H54 (cell line): ENCODE data around the gene SLC6A19.

Source experiments
- DNase-seq: peaks from one replicate; pipeline ENCODE4 v3.0.0; 2011; ENCODE audit warnings: low spot score, mixed read lengths; ENCODE audit not compliant: insufficient read length
- FAIRE-seq: peaks from 3 replicates; lab custom pipeline; 2011; peaks lifted over from hg19 to GRCh38; lab: Jason Lieb, UNC
- POLR2A ChIP-seq: IDR thresholded peaks from 2 replicates; pipeline ENCODE4 v1.6.1; 2011; ENCODE audit warnings: low read depth, mild to moderate bottlenecking, low read length

SLC6A19 gene

DNA sequence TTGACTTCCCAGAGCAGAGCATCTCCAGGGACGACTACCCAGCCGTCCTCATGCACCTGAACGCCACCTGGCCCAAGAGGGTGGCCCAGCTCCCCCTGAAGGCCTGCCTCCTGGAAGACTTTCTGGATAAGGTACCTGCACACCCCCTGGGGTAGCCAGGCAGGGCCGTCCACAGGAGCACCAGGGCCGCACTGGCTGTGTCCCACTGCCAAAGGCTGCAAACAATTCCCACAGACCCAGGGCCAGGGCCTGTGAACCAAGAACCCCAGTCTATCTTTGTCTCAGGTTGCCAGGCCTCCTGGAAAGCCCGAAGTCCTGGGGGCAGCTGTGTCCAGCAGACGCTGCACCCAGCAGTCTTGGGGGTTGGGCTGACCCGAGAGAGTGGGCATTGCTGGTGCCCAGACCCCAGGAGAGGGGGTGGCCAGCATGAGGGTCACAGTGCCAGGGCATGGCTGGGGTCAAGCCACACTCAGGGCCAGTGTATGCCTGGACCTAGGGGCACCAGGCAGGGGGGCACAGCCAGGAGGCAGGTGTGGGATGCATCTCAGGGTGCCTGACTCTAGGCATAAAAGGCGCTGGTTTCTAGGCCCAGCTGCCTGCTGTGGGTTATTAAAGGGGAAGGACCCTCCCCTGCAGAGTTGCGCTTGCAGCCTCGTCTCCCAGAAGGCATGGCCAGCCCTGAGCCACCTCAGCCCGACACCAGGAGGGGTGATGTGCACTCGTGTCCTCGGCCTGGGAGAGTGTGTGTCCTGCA lies 41.5 kb downstream of the SLC6A19 start:
- DNase-seq (no peak), FAIRE-seq (no peak)
- TF ChIP-seq POLR2A, result no peak

DNA sequence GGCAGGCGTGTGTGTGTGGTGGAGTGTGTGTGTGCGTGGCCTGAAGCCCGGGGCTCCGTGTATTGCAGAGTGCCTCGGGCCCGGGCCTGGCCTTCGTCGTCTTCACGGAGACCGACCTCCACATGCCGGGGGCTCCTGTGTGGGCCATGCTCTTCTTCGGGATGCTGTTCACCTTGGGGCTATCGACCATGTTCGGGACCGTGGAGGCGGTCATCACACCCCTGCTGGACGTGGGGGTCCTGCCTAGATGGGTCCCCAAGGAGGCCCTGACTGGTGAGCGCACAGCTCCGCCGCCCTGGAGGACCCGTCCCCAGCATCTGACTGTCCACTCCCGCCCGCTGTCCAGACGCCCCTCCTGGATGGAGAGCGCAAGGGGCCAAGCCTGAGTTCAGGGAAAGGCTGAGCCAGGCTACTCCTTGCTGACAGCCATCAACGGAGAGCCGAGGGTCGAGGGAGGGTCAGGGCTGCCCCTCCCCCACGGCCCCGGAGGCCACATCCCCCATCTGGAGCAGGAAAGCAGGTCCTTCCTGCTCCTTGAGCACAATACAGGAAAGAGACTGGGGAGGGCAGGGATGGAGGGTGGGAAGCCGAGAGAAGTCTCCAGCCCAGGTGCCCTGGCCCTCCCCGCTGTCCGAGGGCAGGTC lies 42.2 kb downstream of the SLC6A19 start:
- DNase-seq (no peak), FAIRE-seq (no peak)
- no peak for TF ChIP-seq POLR2A

DNA sequence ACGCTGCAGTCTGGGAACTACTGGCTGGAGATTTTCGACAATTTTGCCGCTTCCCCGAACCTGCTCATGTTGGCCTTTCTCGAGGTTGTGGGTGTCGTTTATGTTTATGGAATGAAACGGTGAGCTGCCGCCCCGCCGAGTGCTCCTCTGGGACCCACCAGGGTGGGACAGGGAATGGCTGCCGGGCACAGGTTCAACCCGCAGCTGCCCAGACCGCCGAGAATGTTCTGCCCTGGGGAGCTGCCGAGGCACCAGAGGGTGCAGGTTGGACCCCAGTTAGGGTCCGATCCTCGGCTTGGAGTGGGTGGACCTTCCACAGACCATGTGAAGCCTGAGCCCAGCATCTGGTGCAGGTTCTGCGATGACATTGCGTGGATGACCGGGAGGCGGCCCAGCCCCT lies 42.9 kb downstream of the SLC6A19 start:
- no peak for DNase-seq
- no peak for TF ChIP-seq POLR2A
- FAIRE-seq, result no peak

DNA sequence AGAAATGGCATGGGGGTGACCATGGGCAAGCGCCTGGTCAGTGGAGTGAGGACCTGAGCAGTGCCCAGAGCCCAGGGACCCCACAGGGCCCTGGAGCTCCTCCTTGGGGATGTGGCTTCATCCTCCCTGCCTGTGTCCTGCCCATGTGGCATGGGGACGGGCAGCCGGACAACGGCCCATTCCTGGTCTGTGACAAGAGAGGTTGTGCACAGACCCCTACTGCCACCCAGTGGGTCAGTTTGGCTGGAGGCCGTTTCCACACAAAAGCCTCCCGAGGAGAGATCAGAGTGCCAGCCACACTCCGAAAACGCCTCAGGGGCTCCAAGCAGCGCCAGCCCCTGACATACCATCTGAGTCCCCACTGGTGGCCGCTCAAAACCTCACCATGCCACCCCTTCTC lies 43.6 kb downstream of the SLC6A19 start:
- DNase-seq (no peak), FAIRE-seq (no peak)
- no peak for TF ChIP-seq POLR2A

DNA sequence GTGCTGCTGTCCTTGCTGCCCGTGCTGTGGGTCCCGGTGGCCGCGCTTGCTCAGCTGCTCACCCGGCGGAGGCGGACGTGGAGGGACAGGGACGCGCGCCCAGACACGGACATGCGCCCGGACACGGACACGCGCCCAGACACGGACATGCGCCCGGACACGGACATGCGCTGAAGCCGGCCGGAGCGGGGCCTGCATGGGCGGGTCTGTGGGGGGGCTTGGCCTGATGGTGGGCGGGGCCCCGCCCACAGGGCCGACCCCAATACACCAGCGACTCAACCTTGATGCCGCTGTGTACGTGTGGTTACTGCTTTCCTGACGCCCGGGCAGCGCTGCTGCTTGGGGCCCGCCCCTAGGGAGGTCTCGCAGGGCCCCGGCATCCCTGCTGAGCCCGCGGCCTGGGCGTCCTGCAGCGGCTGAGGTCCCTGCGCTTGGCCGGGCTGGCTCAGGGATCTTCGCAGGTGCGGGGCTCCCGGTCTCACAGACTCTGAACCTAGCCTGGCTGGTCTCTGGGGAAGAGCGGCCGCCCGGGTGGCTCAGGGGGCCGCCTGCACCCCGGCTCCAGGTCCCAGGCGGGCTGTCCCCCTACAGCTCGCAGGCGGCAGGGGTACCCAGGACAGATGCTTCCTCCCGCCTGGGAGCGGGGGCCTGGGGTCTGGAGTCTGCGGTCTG lies 44.6 kb downstream of the SLC6A19 start:
- no peak for TF ChIP-seq POLR2A
- FAIRE-seq (no peak), DNase-seq (no peak)

DNA sequence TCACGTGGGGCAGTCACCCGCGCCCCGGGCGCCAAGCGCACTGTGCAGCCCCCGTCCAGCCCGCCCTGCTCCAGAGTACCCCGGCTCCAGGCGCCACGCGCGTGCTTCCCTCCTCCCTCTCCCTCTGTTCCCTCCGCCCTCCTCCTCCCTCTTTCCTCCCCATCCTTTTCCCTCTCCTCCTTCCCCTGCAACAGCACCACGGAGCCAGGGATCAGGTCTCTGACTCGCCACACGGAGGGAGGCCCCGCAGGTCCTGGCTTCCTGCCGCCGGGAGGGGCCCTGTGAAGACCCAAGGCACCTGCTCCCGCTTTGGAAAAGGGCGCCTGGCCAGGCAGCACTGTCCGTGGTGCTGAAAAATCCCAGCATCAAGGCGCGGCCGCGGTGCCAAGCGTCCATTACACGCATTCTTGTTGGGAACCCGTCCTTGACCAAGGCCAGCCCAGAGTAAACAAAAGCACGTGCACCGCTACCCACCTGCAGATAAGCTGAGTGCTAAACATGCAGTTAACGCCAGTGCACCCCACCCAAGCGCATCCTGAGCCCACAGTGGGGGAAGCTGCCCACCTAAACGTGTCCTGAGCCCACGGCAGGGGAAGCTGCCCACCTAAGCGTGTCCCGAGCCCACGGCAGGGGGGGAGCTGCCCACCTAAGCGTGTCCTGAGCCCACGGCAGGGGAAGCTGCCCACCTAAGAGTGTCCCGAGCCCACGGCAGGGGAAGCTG lies 45.5 kb downstream of the SLC6A19 start:
- FAIRE-seq (no peak), DNase-seq (no peak)
- no peak for TF ChIP-seq POLR2A

DNA sequence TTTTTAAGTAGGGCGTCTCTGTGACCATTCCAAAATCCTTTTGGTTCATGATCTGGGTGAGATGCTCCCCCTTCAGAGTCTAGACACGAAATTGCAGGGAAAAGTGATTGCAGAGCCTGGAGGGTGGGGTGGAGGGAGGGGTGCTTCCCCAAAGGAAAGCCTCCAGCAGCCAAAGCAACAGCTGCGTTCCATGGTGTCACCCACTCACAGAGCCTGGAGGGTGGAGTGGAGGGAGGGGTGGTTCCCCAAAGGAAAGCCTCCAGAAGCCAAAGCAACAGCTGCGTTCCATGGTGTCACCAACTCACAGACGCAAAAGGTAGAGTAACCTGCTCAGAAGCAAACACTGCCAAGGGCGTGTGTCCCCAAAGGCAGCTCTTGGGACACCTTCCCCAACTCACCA lies 46.4 kb downstream of the SLC6A19 start:
- no peak for TF ChIP-seq POLR2A
- no peak for DNase-seq
- FAIRE-seq, result no peak

DNA sequence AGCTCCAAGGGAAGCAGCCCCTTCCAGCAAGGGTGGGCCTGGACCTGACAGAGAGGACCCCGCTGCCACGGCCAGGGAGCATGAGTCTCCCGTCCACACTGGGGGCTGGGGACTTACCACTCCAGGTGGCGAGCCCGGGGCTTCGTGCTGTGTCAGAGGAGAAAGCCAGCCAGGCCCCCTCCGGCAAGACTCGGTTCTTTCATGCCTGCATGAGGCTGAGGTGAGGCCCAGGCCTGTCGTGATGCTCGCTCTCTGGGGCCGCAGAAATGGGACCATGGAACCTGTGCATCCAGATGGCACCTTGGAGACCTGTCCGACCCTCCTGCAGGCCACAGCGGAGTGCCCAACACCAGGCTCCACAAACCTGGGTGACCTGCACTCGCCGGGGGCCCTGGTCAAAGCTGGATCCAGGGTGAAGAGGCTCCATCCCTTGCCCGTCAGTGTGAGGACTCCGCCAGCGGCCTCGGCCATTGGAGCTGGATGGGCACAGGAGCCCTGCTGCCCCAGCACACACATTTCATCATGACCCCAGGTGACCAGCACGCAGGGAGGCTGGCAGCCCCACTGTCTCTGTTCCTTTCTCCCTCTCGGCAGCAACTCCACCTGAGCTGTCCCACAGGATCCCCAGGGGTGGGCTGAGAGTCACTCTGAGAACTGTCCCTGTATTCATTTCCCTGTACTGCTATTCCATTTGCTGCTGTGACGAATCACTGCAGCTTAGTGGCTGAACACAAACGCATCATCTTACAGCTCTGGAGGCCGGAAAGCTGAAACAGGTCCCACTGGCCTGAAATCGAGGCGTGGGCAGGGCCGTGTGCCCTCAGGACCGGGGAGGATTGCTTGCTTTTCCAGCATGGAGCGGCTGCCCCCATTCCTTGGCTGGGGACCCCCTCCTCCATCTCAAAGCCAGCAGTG lies 48.2 kb downstream of the SLC6A19 start:
- DNase-seq (no peak), FAIRE-seq (no peak)
- no peak for TF ChIP-seq POLR2A

DNA sequence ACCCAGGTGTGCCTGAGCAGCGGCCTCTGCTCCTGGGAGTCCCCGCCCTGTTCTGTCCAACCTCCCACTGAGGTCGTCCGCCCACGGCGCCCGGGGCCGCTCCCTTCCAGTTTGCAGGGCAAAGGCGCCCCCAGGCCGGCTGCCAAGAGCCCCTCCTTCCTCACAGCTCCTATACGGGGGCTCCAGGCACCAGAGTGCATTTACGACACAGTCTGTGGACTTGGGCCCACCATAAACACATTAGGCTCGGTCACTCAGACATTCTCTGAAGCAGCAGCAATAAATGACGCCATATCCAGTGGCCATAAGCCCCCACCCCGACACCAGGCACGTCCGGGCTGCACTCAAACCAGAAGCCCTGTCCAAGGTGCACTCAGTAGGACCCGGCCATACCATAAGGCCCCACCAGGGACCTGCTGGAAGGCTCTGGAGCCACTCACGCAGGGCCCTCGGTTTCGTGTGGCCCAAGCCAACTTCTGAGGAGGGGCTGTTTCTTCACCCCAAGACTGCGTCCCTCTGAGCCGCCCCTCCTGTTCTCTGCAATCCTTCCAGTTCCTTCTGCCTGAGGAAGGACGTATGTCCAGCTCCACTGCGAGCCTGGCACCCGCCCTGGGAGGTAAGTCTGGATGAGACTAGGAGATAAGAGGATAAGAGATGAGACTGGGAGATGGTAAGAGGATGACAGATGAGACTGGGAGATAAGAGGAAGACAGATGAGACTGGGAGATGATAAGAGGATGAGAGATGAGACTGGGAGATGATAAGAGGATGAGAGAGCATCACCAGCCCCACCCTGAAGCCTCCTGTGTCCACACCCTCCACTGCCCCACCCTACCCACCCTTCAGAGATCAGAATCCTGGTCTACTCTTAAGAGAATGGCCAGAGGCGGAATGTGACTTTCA lies 50.5 kb downstream of the SLC6A19 start:
- FAIRE-seq (no peak), DNase-seq (no peak)
- TF ChIP-seq POLR2A, result no peak

DNA sequence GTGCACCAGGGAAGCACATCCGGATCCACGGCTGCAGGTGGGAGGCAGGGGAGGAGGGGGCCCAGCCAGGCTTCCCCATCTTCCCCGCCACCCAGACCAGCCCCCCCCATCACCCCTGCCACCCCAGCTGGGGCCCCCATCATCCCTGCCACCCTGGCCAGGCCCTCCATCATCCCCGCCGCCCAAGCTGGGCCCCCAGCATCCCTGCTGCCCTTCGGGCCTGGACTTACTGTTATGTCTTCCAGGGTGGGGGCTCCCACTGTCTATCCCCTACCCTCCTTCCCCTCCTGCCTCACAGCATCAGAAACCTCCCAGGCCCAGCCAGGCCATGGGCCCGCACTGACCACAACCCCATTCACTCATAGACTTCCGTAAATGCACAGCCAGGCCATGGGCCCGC lies 51.3 kb downstream of the SLC6A19 start:
- TF ChIP-seq POLR2A, result no peak
- DNase-seq (no peak), FAIRE-seq (no peak)

DNA sequence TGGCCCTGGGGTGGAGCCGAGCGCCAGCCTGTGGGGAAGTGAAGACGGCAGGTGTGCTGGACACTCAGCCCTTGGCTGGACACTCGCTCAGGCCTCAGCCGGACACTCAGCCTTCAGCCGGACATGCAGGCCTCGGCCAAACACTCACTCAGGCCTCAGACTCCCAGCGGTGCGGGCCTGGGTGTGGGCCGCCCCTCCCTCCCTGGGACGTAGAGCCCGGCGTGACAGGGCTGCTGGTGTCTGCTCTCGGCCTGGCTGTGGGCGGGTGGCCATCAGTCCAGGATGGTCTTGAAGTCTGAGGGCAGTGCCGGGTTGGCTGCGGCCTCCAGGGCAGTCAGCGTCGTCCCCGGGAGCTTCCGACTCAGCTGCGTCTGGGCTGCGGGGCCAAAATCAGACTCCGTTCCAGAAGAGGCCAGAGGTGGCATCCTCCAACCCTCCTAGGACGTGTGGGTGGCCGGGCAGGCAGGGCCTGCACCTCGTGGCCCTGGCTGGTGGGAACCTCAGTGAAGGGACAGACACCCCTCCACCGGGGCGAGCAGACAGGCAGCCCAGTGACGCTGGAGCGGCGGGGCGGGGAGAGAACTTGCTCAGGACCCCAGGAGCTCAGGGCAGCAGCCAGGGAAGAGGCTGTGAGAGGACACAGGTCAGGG lies 52.2 kb downstream of the SLC6A19 start:
- FAIRE-seq, result no peak
- DNase-seq, result no peak
- no peak for TF ChIP-seq POLR2A

DNA sequence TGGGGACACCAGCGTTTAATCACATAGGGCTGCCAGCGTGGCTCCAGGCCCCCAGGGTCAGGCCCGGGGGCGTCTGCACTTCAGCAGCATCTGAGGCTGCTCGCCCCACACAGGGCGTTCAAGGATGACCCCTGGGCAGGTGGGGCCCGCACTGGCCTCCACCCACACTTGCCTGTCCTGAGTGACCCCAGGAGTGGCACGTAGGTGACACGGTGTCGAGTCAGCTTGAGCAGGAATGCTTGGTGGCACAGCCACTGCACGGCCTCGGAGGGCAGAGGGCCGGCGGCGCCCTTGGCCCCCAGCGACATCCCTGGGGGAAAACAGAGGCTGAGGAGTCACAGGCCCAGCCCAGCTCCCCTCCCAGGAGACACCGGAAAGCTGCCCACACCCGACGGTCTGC lies 52.8 kb downstream of the SLC6A19 start:
- FAIRE-seq, result no peak
- no peak for DNase-seq
- no peak for TF ChIP-seq POLR2A
